Endothelial cell of umbilical vein (primary cell): ENCODE data around the gene RAPGEF4.

Experiments
- EZH2 ChIP-seq: IDR thresholded peaks from 2 replicates; pipeline ENCODE4 v1.6.1; 2012; ENCODE audit warnings: borderline replicate concordance, low read depth, mild to moderate bottlenecking, moderate library complexity, low read length, inconsistent platforms; ENCODE audit not compliant: severe bottlenecking
- GATA2 ChIP-seq: IDR thresholded peaks from 2 replicates; pipeline ENCODE4 v1.7.0; 2011; ENCODE audit warnings: low read depth, mild to moderate bottlenecking, moderate library complexity, mixed read lengths, low read length; ENCODE audit not compliant: insufficient read length, insufficient read depth
- JUN ChIP-seq: IDR thresholded peaks from 2 replicates; pipeline ENCODE4 v1.6.1; 2011; ENCODE audit warnings: borderline replicate concordance, low read depth; ENCODE audit not compliant: insufficient read length, insufficient read depth
- MAX ChIP-seq: IDR thresholded peaks from 2 replicates; pipeline ENCODE4 v1.6.1; 2011; ENCODE audit not compliant: insufficient read depth, insufficient read length
- MYC ChIP-seq: IDR thresholded peaks from one replicate; pipeline ENCODE4 v1.6.1; 2011; ENCODE audit warnings: mild to moderate bottlenecking, low read depth, low read length
- POLR2A ChIP-seq: IDR thresholded peaks from 2 replicates; pipeline ENCODE4 v1.6.1; 2012; ENCODE audit warnings: low read depth, mild to moderate bottlenecking, control low read depth, low read length
- POLR2AphosphoS5 ChIP-seq: IDR thresholded peaks from 2 replicates; pipeline ENCODE4 v1.6.1; 2012; ENCODE audit warnings: low read depth, mild to moderate bottlenecking, control low read depth, low read length, moderate library complexity; ENCODE audit not compliant: insufficient read depth
- TF ChIP-seq, protein P1 (sequence below), 2 donors: IDR thresholded peaks; 1 replicate in 1 of 2; 2 replicates in 1 of 2; pipeline ENCODE4 v1.5.1; 2011; ENCODE audit warnings: low read length in 2 of 2, mild to moderate bottlenecking in 2 of 2, moderate library complexity in 2 of 2, control low read depth in 1 of 2, inconsistent platforms in 1 of 2, low read depth in 1 of 2; ENCODE audit not compliant: insufficient read depth in 1 of 2; ENCODE audit errors: extremely low read depth in 1 of 2

GRCh38 chr2:173079973-173080860, 344.6 kb downstream of the RAPGEF4 start:
- TF ChIP-seq, protein P1, sequence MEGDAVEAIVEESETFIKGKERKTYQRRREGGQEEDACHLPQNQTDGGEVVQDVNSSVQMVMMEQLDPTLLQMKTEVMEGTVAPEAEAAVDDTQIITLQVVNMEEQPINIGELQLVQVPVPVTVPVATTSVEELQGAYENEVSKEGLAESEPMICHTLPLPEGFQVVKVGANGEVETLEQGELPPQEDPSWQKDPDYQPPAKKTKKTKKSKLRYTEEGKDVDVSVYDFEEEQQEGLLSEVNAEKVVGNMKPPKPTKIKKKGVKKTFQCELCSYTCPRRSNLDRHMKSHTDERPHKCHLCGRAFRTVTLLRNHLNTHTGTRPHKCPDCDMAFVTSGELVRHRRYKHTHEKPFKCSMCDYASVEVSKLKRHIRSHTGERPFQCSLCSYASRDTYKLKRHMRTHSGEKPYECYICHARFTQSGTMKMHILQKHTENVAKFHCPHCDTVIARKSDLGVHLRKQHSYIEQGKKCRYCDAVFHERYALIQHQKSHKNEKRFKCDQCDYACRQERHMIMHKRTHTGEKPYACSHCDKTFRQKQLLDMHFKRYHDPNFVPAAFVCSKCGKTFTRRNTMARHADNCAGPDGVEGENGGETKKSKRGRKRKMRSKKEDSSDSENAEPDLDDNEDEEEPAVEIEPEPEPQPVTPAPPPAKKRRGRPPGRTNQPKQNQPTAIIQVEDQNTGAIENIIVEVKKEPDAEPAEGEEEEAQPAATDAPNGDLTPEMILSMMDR (IDR thresholded peaks at IDR 0.05; ENCODE audit: extremely low read depth in 1 of 2, insufficient read depth in 1 of 2, low read depth in 1 of 2, low read length in 2 of 2), result no peak
- TF ChIP-seq POLR2AphosphoS5 (no peak), MAX (no peak), POLR2A (no peak), EZH2 (no peak), MYC (no peak), JUN (no peak), GATA2 (no peak)
